Measurements from ENCODE around the gene ECM2. TPM values are rescaled to one million over a fixed set of nuclear protein-coding genes. Genes with fewer than 3 reads are reported as not detected.

Gene ECM2
- total RNA-seq, 2 donors from 2014 or later = 2.6 to 14.1 TPM

- intact Hi-C loops (cut with DNase I) = no loop called here
- H3K9me3 ChIP-seq = no peaks in the 10 kb centered on the region
- no peak for DNase-seq (ENCODE audit: low spot score)
- H3K36me3 ChIP-seq = no peaks in the 10 kb centered on the region
- no peak overlapping the region for H3K27ac ChIP-seq
- no peaks in the 10 kb centered on the region for H3K27me3 ChIP-seq (replicated peaks; ENCODE audit: insufficient read depth)
- TF ChIP-seq POLR2A (IDR thresholded peaks at IDR 0.05) (no peak), POLR2AphosphoS5 (IDR thresholded peaks at IDR 0.05) (no peak)
- H3K4me1 ChIP-seq (replicated peaks) = no peaks in the 10 kb centered on the region
- no peak overlapping the region for H3K4me3 ChIP-seq
- 83% methylated on average over 3 of the region's 3 CpGs for WGBS
Observed at GRCh38 chr9:92486371-92486770, 49.4 kb downstream of the ECM2 start.

GRCh38 chr9:92484563-92484962 lies 51.2 kb downstream of the ECM2 start:
- no peaks in the 10 kb centered on the region for H3K9me3 ChIP-seq
- whole genome bisulfite sequencing = 87% methylated on average over 3 of the region's 3 CpGs
- H3K4me1 ChIP-seq (replicated peaks) = peaks cover 7% of the 10 kb centered on the region
- H3K4me3 ChIP-seq = no peak overlapping the region
- DNase-seq (ENCODE audit: low spot score) = no peak
- H3K36me3 ChIP-seq = no peaks in the 10 kb centered on the region
- H3K27ac ChIP-seq = no peak overlapping the region
- TF ChIP-seq POLR2A (IDR thresholded peaks at IDR 0.05) (no peak), POLR2AphosphoS5 (IDR thresholded peaks at IDR 0.05) (no peak), CTCF (IDR thresholded peaks at IDR 0.05) (no peak)
- intact Hi-C loops (cut with DNase I) = no loop called here
- no peaks in the 10 kb centered on the region for H3K27me3 ChIP-seq (replicated peaks; ENCODE audit: insufficient read depth)

GRCh38 chr9:92483627-92484545 lies 51.9 kb downstream of the ECM2 start:
- H3K27me3 ChIP-seq (replicated peaks; ENCODE audit: insufficient read depth) = no peaks in the 10 kb centered on the region
- 88% methylated on average over 5 of the region's 5 CpGs for WGBS
- intact Hi-C loops (cut with DNase I) = no loop called here
- no peak for DNase-seq (ENCODE audit: low spot score)
- TF ChIP-seq POLR2A (IDR thresholded peaks at IDR 0.05) = no peak
- no peaks in the 10 kb centered on the region for H3K36me3 ChIP-seq
- peaks cover 7% of the 10 kb centered on the region for H3K4me1 ChIP-seq (replicated peaks)
- no peaks in the 10 kb centered on the region for H3K9me3 ChIP-seq
- no peak overlapping the region for H3K4me3 ChIP-seq
- no peak overlapping the region for H3K27ac ChIP-seq

GRCh38 chr9:92482805-92483204 lies 53.0 kb downstream of the ECM2 start:
- H3K9me3 ChIP-seq = no peaks in the 10 kb centered on the region
- no peak for DNase-seq (ENCODE audit: low spot score)
- intact Hi-C loops (cut with DNase I) = no loop called here
- peaks cover 7% of the 10 kb centered on the region for H3K4me1 ChIP-seq (replicated peaks)
- no peaks in the 10 kb centered on the region for H3K36me3 ChIP-seq
- no peak overlapping the region for H3K27ac ChIP-seq
- H3K4me3 ChIP-seq = no peak overlapping the region
- TF ChIP-seq POLR2A (IDR thresholded peaks at IDR 0.05) (no peak), CTCF (IDR thresholded peaks at IDR 0.05) (no peak), POLR2AphosphoS5 (IDR thresholded peaks at IDR 0.05) (no peak)
- no peaks in the 10 kb centered on the region for H3K27me3 ChIP-seq (replicated peaks; ENCODE audit: insufficient read depth)

GRCh38 chr9:92482329-92482728 lies 53.5 kb downstream of the ECM2 start, which contains the start of gene ASPN:
Gene ASPN, minus strand, starts transcription at chr9:92482506.
- H3K27ac ChIP-seq = peak within 1 kb of the TSS; percentile 2 to 48
- TF ChIP-seq POLR2A (IDR thresholded peaks at IDR 0.05) (no peak), POLR2AphosphoS5 (IDR thresholded peaks at IDR 0.05) (no peak)
- no peaks in the 10 kb centered on the region for H3K9me3 ChIP-seq
- H3K36me3 ChIP-seq = no peaks in the 10 kb centered on the region
- intact Hi-C loops (cut with DNase I) = no loop called here
- peaks cover 7% of the 10 kb centered on the region for H3K4me1 ChIP-seq (replicated peaks)
- WGBS = 47% methylated on average over 3 of the region's 3 CpGs
- DNase-seq (ENCODE audit: low spot score) = no peak
- H3K27me3 ChIP-seq (replicated peaks; ENCODE audit: insufficient read depth) = no peaks in the 10 kb centered on the region
- no peak within 1 kb of the TSS for H3K4me3 ChIP-seq

- no peaks in the 10 kb centered on the region for H3K9me3 ChIP-seq
- no peak overlapping the region for H3K4me3 ChIP-seq
- peak overlapping the region; percentile 2 to 48 for H3K27ac ChIP-seq
- 45% methylated on average over 2 of the region's 2 CpGs for WGBS
- H3K4me1 ChIP-seq (replicated peaks) = peaks cover 7% of the 10 kb centered on the region
- intact Hi-C loops (cut with DNase I) = no loop called here
- DNase-seq (ENCODE audit: low spot score) = no peak
- no peaks in the 10 kb centered on the region for H3K27me3 ChIP-seq (replicated peaks; ENCODE audit: insufficient read depth)
- no peaks in the 10 kb centered on the region for H3K36me3 ChIP-seq
- TF ChIP-seq POLR2A (IDR thresholded peaks at IDR 0.05) (no peak), CTCF (IDR thresholded peaks at IDR 0.05) (no peak), POLR2AphosphoS5 (IDR thresholded peaks at IDR 0.05) (no peak)
Observed at GRCh38 chr9:92480986-92481633, 54.7 kb downstream of the ECM2 start.
